Measurements from ENCODE around the gene HS3ST2. TPM values are rescaled to one million over a fixed set of nuclear protein-coding genes. Genes with fewer than 3 reads are reported as not detected.

HS3ST2 gene
- 0.11 TPM for total RNA-seq
- long read RNA-seq, result 0 reads

- peak; percentile 59 for ATAC-seq
- DNase-seq (ENCODE audit: missing footprints), result peak; percentile 68
- intact Hi-C loops (cut with DNase I), result no loop called here
Observed at GRCh38 chr16:22813948-22814710, at the start of gene HS3ST2. Gene HS3ST2, plus strand, starts transcription at chr16:22814162. Its CDS starts 449 bp downstream, at chr16:22814611.

- intact Hi-C loops (cut with DNase I), result no loop called here
- ATAC-seq, result no peak
- no peak for DNase-seq (ENCODE audit: missing footprints)
Observed at GRCh38 chr16:22764662-22765327, 49.2 kb upstream of the HS3ST2 start.

- intact Hi-C loops (cut with DNase I), result no loop called here
- no peak for ATAC-seq
Observed at GRCh38 chr16:22765479-22765878, 48.5 kb upstream of the HS3ST2 start.

GRCh38 chr16:22770866-22771265 lies 43.1 kb upstream of the HS3ST2 start:
- ATAC-seq (no peak), DNase-seq (ENCODE audit: missing footprints) (no peak)
- intact Hi-C loops (cut with DNase I), result no loop called here

More at GRCh38 chr16:22765479-22765878, 48.5 kb upstream of the HS3ST2 start:
- DNase-seq (ENCODE audit: missing footprints), result no peak

GRCh38 chr16:22771551-22771950 lies 42.4 kb upstream of the HS3ST2 start:
- intact Hi-C loops (cut with DNase I), result no loop called here
- ATAC-seq, result no peak
- no peak for DNase-seq (ENCODE audit: missing footprints)

GRCh38 chr16:22775220-22775922 lies 38.6 kb upstream of the HS3ST2 start:
- intact Hi-C loops (cut with DNase I), result no loop called here

GRCh38 chr16:22781480-22781879 lies 32.5 kb upstream of the HS3ST2 start:
- intact Hi-C loops (cut with DNase I), result no loop called here
- no peak for ATAC-seq
- DNase-seq (ENCODE audit: missing footprints), result no peak

More at GRCh38 chr16:22775220-22775922, 38.6 kb upstream of the HS3ST2 start:
- DNase-seq (ENCODE audit: missing footprints) (no peak), ATAC-seq (no peak)

GRCh38 chr16:22782314-22782713 lies 31.6 kb upstream of the HS3ST2 start:
- no peak for ATAC-seq
- DNase-seq (ENCODE audit: missing footprints), result no peak
- intact Hi-C loops (cut with DNase I), result no loop called here

GRCh38 chr16:22784690-22785214 lies 29.2 kb upstream of the HS3ST2 start:
- DNase-seq (ENCODE audit: missing footprints), result no peak
- no peak for ATAC-seq
- intact Hi-C loops (cut with DNase I), result no loop called here

GRCh38 chr16:22785552-22785951 lies 28.4 kb upstream of the HS3ST2 start:
- intact Hi-C loops (cut with DNase I), result no loop called here
- no peak for DNase-seq (ENCODE audit: missing footprints)
- ATAC-seq, result no peak

- ATAC-seq (no peak), DNase-seq (ENCODE audit: missing footprints) (no peak)
- intact Hi-C loops (cut with DNase I), result no loop called here
Observed at GRCh38 chr16:22786284-22786683, 27.7 kb upstream of the HS3ST2 start.

- intact Hi-C loops (cut with DNase I), result no loop called here
- no peak for ATAC-seq
- no peak for DNase-seq (ENCODE audit: missing footprints)
Observed at GRCh38 chr16:22786691-22787090, 27.3 kb upstream of the HS3ST2 start.

- ATAC-seq (no peak), DNase-seq (ENCODE audit: missing footprints) (no peak)
- intact Hi-C loops (cut with DNase I), result no loop called here
Observed at GRCh38 chr16:22787466-22788192, 26.3 kb upstream of the HS3ST2 start.

GRCh38 chr16:22788193-22788530 lies 25.8 kb upstream of the HS3ST2 start:
- intact Hi-C loops (cut with DNase I), result no loop called here
- DNase-seq (ENCODE audit: missing footprints) (no peak), ATAC-seq (no peak)

- no peak for DNase-seq (ENCODE audit: missing footprints)
- ATAC-seq, result no peak
- intact Hi-C loops (cut with DNase I), result no loop called here
Observed at GRCh38 chr16:22789281-22789945, 24.5 kb upstream of the HS3ST2 start.

- DNase-seq (ENCODE audit: missing footprints) (no peak), ATAC-seq (no peak)
- intact Hi-C loops (cut with DNase I), result no loop called here
Observed at GRCh38 chr16:22797551-22797950, 16.4 kb upstream of the HS3ST2 start.

- intact Hi-C loops (cut with DNase I), result no loop called here
- DNase-seq (ENCODE audit: missing footprints) (no peak), ATAC-seq (no peak)
Observed at GRCh38 chr16:22799113-22799512, 14.8 kb upstream of the HS3ST2 start.

GRCh38 chr16:22804893-22805292 lies 9.1 kb upstream of the HS3ST2 start:
- ATAC-seq, result no peak
- intact Hi-C loops (cut with DNase I), result no loop called here
- DNase-seq (ENCODE audit: missing footprints), result no peak

Data from Right ventricle myocardium inferior (tissue), 1 donor.